Smooth muscle cell (in vitro differentiated cells): ENCODE data around the gene TNFRSF18. TPM values are rescaled to one million over a fixed set of nuclear protein-coding genes. Genes with fewer than 3 reads are reported as not detected.

ENCODE experiments used
- DNase-seq: peaks from one replicate; lab custom pipeline; 2025; ENCODE audit not compliant: unreplicated experiment; lab: John Stamatoyannopoulos, UW
- H2AFZ ChIP-seq: fragments of 200-600 bp; sonication (generic); 2 replicates; pipeline ENCODE4 v1.6.0; 2016; ENCODE audit warnings: antibody characterized with exemption, low read depth, mild to moderate bottlenecking
- H3F3A ChIP-seq: fragments of 200-600 bp; sonication (generic); 2 replicates; pipeline ENCODE4 v1.6.0; 2017; ENCODE audit warnings: antibody characterized with exemption, low read depth
- H3K27ac ChIP-seq: fragments of 200-600 bp; sonication (generic); 2 replicates; pipeline ENCODE4 v1.5.1; 2016; ENCODE audit warnings: low read depth, mild to moderate bottlenecking
- H3K27me3 ChIP-seq: fragments of 200-600 bp; sonication (generic); 2 replicates; pipeline ENCODE4 v1.6.1; 2016; ENCODE audit warnings: low read depth, mild to moderate bottlenecking
- H3K36me3 ChIP-seq: fragments of 200-600 bp; sonication (generic); 2 replicates; pipeline ENCODE4 v1.5.1; 2016; ENCODE audit warnings: low read depth
- H3K4me1 ChIP-seq: fragments of 200-600 bp; sonication (generic); 2 replicates; pipeline ENCODE4 v1.5.1; 2016; ENCODE audit warnings: low read depth
- H3K4me2 ChIP-seq: fragments of 200-600 bp; sonication (generic); 2 replicates; pipeline ENCODE4 v1.6.0; 2016; ENCODE audit warnings: mild to moderate bottlenecking
- H3K4me3 ChIP-seq: fragments of 200-600 bp; sonication (generic); 2 replicates; pipeline ENCODE4 v1.5.1; 2016; ENCODE audit warnings: mild to moderate bottlenecking
- H3K79me2 ChIP-seq: fragments of 200-600 bp; sonication (generic); 2 replicates; pipeline ENCODE4 v1.6.0; 2016; ENCODE audit warnings: low read depth, mild to moderate bottlenecking
- H3K9ac ChIP-seq: fragments of 200-600 bp; sonication (generic); 2 replicates; pipeline ENCODE4 v1.6.0; 2016; ENCODE audit warnings: low read depth
- H3K9me3 ChIP-seq: fragments of 200-600 bp; sonication (generic); replicated peaks from 2 replicates; pipeline ENCODE4 v1.5.1; 2016; ENCODE audit warnings: low read depth
- H4K20me1 ChIP-seq: fragments of 200-600 bp; sonication (generic); 2 replicates; pipeline ENCODE4 v1.6.0; 2016; ENCODE audit warnings: low read depth
- CTCF ChIP-seq: fragments of 200-600 bp; sonication (generic); IDR thresholded peaks from 2 replicates; pipeline ENCODE4 v1.5.1; 2017; ENCODE audit warnings: borderline replicate concordance, mild to moderate bottlenecking, antibody characterized with exemption; ENCODE audit not compliant: insufficient read depth, poor library complexity, severe bottlenecking
- WGBS: methylation state at CpG from one replicate; pipeline ENCODE4 v1.1.7; 2016; ENCODE audit warnings: low lambda C conversion rate; 5-methylcytosine and 5-hydroxymethylcytosine counted together
- polyA plus RNA-seq: library from polyadenylated mRNA; unstranded; fragments of >200 nt; fragmentation: Nextera tagmentation; extraction: Ambion mirVana; gene quantifications from 2 replicates; pipeline ENCODE4 v1.2.1, GENCODE V29; 2016
- total RNA-seq: library from RNA; depleted of rRNA; stranded (reverse); fragments of >200 nt; gene quantifications from 2 replicates; pipeline ENCODE4 v1.2.3, GENCODE V29; 2014

The TNFRSF18 gene
- total and polyA plus RNA-seq, 2 experiments from 2014 or later = 4.8 to 12.2 TPM

DNA sequence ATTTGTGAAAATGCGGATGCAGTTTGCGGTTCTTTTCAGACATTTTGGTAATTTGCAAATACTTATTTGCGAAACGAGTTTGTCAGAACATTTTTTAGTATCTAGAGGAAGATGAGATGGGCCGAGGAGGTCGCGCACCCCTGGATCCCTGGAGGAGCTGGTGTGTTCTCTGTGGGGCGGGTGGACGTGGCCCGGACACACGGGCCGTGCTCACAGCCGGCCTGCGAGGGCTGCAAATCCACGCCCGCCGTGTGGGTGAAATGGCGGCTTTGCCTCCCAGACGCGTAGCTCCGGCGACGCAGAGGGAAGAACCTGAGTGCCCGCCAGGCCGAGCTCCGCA lies 42.1 kb downstream of the TNFRSF18 start:
- no peaks in the 10 kb centered on the region for H3K79me2 ChIP-seq

DNA sequence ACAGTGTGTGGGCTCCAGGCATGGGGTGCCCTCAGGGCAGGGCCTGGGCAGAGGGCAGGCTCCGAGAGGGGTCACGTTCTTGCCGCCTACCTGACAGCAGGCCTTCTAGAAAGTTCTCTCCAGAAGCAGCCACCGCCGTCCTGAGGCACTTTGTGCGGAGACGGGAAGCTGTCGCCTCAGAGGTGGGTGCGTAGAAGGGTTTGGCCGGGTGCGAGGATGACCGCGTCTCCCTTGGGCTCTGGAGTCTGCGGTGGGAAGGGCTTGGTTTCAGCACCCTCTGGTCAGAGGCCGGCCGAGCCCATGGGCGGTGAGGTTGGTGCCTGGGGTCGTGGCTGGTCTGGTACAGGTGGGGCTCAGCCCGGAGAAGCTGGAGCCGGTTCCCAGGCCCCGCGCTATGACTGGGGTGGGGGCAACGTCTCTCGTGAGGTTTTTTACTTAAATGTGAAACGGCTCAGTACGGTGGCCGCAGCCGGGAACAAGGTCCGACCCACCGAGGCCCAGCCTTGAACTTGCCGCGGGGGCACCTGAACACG lies 42.8 kb downstream of the TNFRSF18 start:
- peaks cover 15% of the 10 kb centered on the region for H3K4me1 ChIP-seq
- H3K36me3 ChIP-seq = no peaks in the 10 kb centered on the region
- no peaks in the 10 kb centered on the region for H3K9me3 ChIP-seq
- no peak overlapping the region for H3K4me2 ChIP-seq
- no peak overlapping the region for H3K9ac ChIP-seq
- H4K20me1 ChIP-seq = no peaks in the 10 kb centered on the region
- WGBS = 91% methylated on average over 33 of the region's 33 CpGs
- H3K79me2 ChIP-seq = no peaks in the 10 kb centered on the region
- peak overlapping the region; percentile 38 for H3K4me3 ChIP-seq
- no peak for TF ChIP-seq CTCF
- H2AFZ ChIP-seq = no peak overlapping the region
- no peaks in the 10 kb centered on the region for H3F3A ChIP-seq
- DNase-seq = no peak
- no peak overlapping the region for H3K27ac ChIP-seq
- peaks cover 10% of the 10 kb centered on the region for H3K27me3 ChIP-seq

More for the DNA sequence above, 42.1 kb downstream of the TNFRSF18 start:
- H3K4me3 ChIP-seq = peak overlapping the region; percentile 38
- H3K27ac ChIP-seq = no peak overlapping the region
- peaks cover 10% of the 10 kb centered on the region for H3K27me3 ChIP-seq
- H3K9me3 ChIP-seq = no peaks in the 10 kb centered on the region
- no peak overlapping the region for H2AFZ ChIP-seq
- H3K4me2 ChIP-seq = no peak overlapping the region
- no peak for TF ChIP-seq CTCF
- no peaks in the 10 kb centered on the region for H3K36me3 ChIP-seq
- WGBS = 63% methylated on average over 26 of the region's 26 CpGs
- no peaks in the 10 kb centered on the region for H4K20me1 ChIP-seq
- peaks cover 12% of the 10 kb centered on the region for H3K4me1 ChIP-seq
- no peak overlapping the region for H3K9ac ChIP-seq
- no peak for DNase-seq
- no peaks in the 10 kb centered on the region for H3F3A ChIP-seq

DNA sequence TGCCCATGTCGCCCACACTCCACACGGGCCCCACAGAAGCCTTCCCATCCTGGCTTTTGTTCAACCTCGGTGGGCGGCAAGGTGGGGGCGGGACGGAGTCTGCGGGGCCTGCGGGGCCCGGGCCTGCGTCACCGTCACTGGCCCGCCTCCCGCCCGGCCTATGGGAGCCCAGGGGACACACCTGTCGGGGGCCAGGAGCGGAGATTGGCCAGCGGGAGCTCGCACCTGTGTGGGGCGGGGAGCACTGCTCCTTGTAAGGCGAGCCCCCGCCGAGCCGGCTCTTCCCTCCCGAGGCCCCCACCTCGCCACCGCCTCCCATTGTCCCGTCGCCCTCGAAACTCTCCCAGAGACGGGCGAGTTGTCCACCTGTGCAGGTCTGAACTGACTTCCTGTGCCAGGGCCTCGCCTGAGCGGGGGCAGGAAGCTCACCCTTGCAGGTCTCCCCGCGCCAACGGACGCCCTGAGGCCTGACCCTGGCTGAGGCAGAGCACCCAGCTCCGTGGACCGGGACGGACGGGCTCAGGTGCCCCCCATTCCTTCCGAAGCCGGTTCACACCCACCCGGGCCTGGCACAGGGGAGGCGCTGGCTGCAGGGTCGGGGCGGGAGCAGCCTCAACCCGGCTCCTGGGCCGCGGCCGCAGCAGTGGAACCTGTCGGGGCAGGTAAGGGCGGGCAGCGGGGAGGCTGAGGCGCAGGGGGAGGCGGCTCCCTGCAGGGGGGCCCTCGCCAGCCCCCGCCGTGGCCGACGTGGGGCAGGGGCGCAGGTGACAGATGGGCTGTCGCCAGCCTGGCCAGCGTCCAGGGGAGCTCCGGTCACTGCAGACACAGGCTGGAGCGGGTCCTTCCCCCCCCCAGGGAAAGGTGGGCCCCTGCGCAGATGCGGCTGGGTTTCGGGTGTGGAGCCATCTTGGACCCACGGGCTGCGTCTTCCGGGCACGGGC lies 43.5 kb downstream of the TNFRSF18 start:
- H3K4me3 ChIP-seq = peak overlapping the region; percentile 38
- H3K4me2 ChIP-seq = no peak overlapping the region
- H2AFZ ChIP-seq = no peak overlapping the region
- H3K27ac ChIP-seq = no peak overlapping the region
- H3K9ac ChIP-seq = no peak overlapping the region
- no peaks in the 10 kb centered on the region for H3K9me3 ChIP-seq
- peaks cover 3% of the 10 kb centered on the region for H3F3A ChIP-seq
- peaks cover 22% of the 10 kb centered on the region for H3K4me1 ChIP-seq
- 73% methylated on average over 43 of the region's 73 CpGs for WGBS
- DNase-seq = no peak
- no peaks in the 10 kb centered on the region for H3K36me3 ChIP-seq
- no peak for TF ChIP-seq CTCF
- H4K20me1 ChIP-seq = no peaks in the 10 kb centered on the region
- peaks cover 10% of the 10 kb centered on the region for H3K27me3 ChIP-seq
- no peaks in the 10 kb centered on the region for H3K79me2 ChIP-seq
